Fibroblast of the aortic adventitia (primary cell): Measurements from ENCODE around the gene LDLRAD3. TPM values are rescaled to one million over a fixed set of nuclear protein-coding genes. Genes with fewer than 3 reads are reported as not detected.
A peak's percentile ranks its signal among the peaks of the same experiment; 100 is the strongest.

Experiments
- DNase-seq: peaks from one replicate; pipeline ENCODE4 v3.0.0-alpha.2; 2010; ENCODE audit warnings: low read depth
- H3K4me3 ChIP-seq: 2 replicates; pipeline ENCODE4 v1.5.1; 2011; ENCODE audit warnings: low read depth, mild to moderate bottlenecking, control low read depth, low read length, moderate library complexity
- total RNA-seq: library from RNA; depleted of rRNA; stranded (reverse); fragments of >200 nt; gene quantifications from 2 replicates; pipeline ENCODE4 v1.2.3, GENCODE V29; 2012; ENCODE audit warnings: low replicate concordance
- TF ChIP-seq, protein P1 (sequence below): IDR thresholded peaks from 2 replicates; pipeline ENCODE4 v1.5.1; 2011; ENCODE audit warnings: mild to moderate bottlenecking, low read length, control low read depth, inconsistent platforms; ENCODE audit not compliant: insufficient read depth

LDLRAD3 gene
- total RNA-seq, 1 donor = 10.8 TPM

DNA sequence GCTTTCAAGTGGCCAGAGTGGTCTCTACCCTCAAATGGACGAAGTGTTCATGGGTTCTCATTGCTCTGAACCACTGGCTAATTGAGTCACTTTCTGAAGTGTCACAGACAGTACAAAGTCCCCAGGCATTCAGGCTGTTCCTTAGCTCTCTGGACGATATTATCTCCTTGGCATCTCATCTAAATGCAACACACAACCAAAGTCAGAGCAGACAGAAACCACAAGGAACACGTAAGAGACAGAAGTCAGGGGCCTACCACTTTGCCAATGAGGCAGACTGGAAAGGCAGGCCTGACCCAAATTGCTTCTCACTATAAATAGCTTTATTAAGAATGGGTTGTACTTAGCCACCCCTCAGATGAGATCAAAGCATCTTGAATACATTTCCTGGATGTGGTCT is 29.0 kb upstream of the LDLRAD3 start:
- no peak overlapping the region for H3K4me3 ChIP-seq
- TF ChIP-seq, protein P1, sequence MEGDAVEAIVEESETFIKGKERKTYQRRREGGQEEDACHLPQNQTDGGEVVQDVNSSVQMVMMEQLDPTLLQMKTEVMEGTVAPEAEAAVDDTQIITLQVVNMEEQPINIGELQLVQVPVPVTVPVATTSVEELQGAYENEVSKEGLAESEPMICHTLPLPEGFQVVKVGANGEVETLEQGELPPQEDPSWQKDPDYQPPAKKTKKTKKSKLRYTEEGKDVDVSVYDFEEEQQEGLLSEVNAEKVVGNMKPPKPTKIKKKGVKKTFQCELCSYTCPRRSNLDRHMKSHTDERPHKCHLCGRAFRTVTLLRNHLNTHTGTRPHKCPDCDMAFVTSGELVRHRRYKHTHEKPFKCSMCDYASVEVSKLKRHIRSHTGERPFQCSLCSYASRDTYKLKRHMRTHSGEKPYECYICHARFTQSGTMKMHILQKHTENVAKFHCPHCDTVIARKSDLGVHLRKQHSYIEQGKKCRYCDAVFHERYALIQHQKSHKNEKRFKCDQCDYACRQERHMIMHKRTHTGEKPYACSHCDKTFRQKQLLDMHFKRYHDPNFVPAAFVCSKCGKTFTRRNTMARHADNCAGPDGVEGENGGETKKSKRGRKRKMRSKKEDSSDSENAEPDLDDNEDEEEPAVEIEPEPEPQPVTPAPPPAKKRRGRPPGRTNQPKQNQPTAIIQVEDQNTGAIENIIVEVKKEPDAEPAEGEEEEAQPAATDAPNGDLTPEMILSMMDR = no peak
- DNase-seq = no peak

DNA sequence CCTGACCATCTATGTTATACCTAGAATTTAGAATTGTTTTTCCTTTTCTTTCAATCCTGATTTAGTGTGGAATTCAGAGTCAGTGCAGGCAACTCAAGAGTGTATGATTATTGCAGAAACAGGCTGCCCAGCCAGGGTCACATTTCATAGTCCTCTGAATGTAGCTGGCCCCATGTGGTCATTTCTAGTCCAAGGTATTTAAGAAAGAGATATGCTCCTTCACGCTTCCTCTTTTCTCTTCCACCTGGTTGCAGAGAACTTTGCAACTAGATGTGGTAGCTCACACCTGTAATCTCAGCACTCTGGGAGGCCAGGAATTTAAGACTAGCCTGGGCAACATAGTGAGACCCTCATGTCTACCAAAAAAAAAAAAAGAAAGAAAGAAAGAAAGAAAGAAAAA is 27.6 kb upstream of the LDLRAD3 start:
- H3K4me3 ChIP-seq = no peak overlapping the region
- no peak for DNase-seq
- TF ChIP-seq, protein P1 = no peak

DNA sequence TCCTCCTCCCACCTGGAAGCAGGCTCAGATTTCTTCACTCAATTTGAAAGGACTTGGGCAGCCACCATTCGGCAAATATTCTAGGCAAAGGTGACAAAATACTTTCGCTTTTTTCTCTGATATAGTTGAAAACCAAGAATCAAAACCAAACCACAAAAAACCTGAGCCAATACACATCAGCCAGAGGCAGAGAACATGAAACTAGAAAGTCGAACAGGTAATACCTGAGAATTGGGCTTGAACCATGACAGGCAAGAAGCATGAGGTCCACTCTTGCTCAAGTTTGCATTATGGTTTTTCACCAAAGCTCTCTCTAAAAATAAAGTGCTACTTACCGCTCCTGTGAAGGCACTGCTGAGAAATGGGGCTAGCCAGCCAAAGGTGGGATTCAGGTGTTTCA is 26.2 kb upstream of the LDLRAD3 start:
- H3K4me3 ChIP-seq = no peak overlapping the region
- TF ChIP-seq, protein P1 = no peak
- DNase-seq = no peak

DNA sequence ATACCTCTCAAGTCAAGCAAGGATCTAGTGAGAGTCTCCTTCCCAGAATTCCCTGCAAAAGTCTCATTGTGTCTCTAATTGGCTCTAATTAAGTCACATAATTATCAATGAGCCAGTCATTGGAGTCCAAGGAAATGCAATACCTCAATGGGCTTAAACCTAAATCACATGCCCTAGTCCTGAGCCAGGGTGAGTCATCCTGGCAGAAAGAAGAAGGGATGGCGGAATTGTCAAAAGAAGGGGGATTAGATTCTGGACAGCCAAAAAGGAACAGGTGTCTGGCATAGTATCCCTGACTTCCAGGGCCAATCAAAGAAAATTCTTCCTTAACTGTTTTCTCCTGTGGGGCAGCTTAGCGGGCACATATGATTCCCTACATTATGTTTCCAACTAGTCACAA is 25.1 kb upstream of the LDLRAD3 start:
- TF ChIP-seq, protein P1 = no peak
- DNase-seq = no peak
- H3K4me3 ChIP-seq = no peak overlapping the region

DNA sequence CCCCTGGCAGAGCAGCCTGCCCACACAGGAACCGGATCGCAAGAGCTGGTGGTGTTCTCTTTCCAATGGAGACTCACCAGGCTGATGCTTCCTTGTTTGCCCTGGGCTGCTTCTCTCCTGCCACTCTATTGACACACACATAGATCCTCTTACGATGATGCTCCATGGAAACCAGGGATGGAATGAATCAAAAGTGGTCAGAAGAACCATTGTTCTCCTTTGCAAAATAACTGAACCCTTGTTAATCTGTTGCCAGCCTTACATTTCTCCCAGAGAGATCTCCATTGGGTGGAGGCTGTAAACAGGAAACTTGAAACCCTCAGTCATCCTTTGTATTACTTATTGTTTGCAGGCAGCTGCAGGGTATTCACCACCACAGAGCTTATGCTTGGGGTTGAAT is 24.6 kb upstream of the LDLRAD3 start:
- peak; percentile 15 for DNase-seq
- H3K4me3 ChIP-seq = no peak overlapping the region
- TF ChIP-seq, protein P1 = no peak

DNA sequence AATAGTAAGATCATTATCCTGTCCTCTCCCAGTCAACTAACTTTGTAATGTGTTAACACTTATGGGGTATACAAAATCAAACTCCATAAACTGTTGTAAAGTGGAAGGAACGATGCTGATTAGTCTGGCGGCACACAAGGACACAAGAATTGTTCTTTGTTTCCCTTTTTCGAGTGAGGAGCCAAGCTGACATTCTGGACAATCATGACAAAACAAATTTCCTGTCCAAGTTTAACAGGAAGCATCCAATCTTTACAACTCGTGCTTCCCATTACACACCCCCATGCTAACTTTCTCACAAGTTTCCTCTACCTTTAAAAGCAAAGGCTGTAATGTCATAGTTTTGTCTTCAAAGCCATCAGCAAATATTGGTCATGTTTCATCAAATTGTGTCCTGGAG is 20.4 kb upstream of the LDLRAD3 start:
- TF ChIP-seq, protein P1 = no peak
- DNase-seq = no peak
- H3K4me3 ChIP-seq = no peak overlapping the region

DNA sequence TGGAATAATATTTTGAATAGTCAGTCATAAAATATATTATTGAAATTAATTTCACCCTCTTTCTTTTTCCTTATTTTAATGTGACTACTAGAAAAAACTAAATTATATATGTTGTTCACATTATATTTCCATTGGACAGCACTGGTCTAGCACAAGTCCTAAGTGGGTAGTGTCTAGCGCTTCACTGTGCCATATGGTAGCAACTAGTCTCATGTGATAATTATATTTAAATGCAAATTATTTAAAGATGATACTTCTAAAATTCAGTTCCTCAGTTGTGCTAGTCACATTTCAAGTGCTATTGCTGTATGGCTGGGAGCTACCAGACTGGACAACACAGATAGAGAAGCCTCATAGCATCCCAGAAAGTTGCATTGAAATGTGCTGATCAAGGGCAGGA is 19.1 kb upstream of the LDLRAD3 start:
- H3K4me3 ChIP-seq = no peak overlapping the region
- TF ChIP-seq, protein P1 = no peak
- DNase-seq = no peak
